Measurements from ENCODE around the gene APOBEC4.
"Not testable (repeated sequence)": the region's sequence is repeated elsewhere in the genome, so short reads cannot be mapped to it uniquely, and the experiment has no call there.

Gene APOBEC4

GRCh38 chr1:183685112-183685713 lies 32.1 kb upstream of the APOBEC4 start:
- TF ChIP-seq SPI1 (IDR thresholded peaks at IDR 0.05; ENCODE audit: borderline replicate concordance, low read depth) (no peak), REST (IDR thresholded peaks at IDR 0.05; ENCODE audit: insufficient replicate concordance, low read depth) (no peak), GABPA (IDR thresholded peaks at IDR 0.05; ENCODE audit: low read depth) (no peak), CTCF (IDR thresholded peaks at IDR 0.05; ENCODE audit: insufficient read depth, low read length) (peak; percentile 19)
- no peak overlapping the region for H3K4me3 ChIP-seq (replicated peaks; ENCODE audit: insufficient read depth, low read length)
- H3K27me3 ChIP-seq (ENCODE audit: insufficient read depth, poor library complexity, severe bottlenecking), result no peaks in the 10 kb centered on the region
- DNase-seq (ENCODE audit: low read depth in 1 of 2, low spot score in 1 of 2), result peak; percentile 20 to 41
- H3K27ac ChIP-seq (replicated peaks), result no peak overlapping the region

- DNase-seq (ENCODE audit: low read depth in 1 of 2, low spot score in 1 of 2); H3K4me3 ChIP-seq (replicated peaks; ENCODE audit: insufficient read depth, low read length); H3K27me3 ChIP-seq (ENCODE audit: insufficient read depth, poor library complexity, severe bottlenecking); H3K27ac ChIP-seq (replicated peaks): not testable (repeated sequence)
Measured at GRCh38 chr1:183679363-183679762, 26.2 kb upstream of the APOBEC4 start.

GRCh38 chr1:183678819-183679218 lies 25.7 kb upstream of the APOBEC4 start:
- TF ChIP-seq CTCF (IDR thresholded peaks at IDR 0.05; ENCODE audit: insufficient read depth, low read length) (no peak), GABPA (IDR thresholded peaks at IDR 0.05; ENCODE audit: low read depth) (no peak), POLR2AphosphoS5 (IDR thresholded peaks at IDR 0.05; ENCODE audit: low read depth) (no peak), SPI1 (IDR thresholded peaks at IDR 0.05; ENCODE audit: borderline replicate concordance, low read depth) (no peak), REST (IDR thresholded peaks at IDR 0.05; ENCODE audit: insufficient replicate concordance, low read depth) (no peak)
- no peak for DNase-seq (ENCODE audit: low read depth in 1 of 2, low spot score in 1 of 2)
- Histone ChIP-seq H3K4me3 (replicated peaks; ENCODE audit: insufficient read depth, low read length) (no peak overlapping the region), H3K27me3 (ENCODE audit: insufficient read depth, poor library complexity, severe bottlenecking) (peaks cover 8% of the 10 kb centered on the region), H3K27ac (replicated peaks) (no peak overlapping the region)

GRCh38 chr1:183676586-183677189 lies 23.6 kb upstream of the APOBEC4 start:
- TF ChIP-seq CTCF (IDR thresholded peaks at IDR 0.05; ENCODE audit: insufficient read depth, low read length) (no peak), REST (IDR thresholded peaks at IDR 0.05; ENCODE audit: insufficient replicate concordance, low read depth) (no peak), GABPA (IDR thresholded peaks at IDR 0.05; ENCODE audit: low read depth) (no peak), POLR2AphosphoS5 (IDR thresholded peaks at IDR 0.05; ENCODE audit: low read depth) (no peak), SPI1 (IDR thresholded peaks at IDR 0.05; ENCODE audit: borderline replicate concordance, low read depth) (no peak)
- peaks cover 8% of the 10 kb centered on the region for H3K27me3 ChIP-seq (ENCODE audit: insufficient read depth, poor library complexity, severe bottlenecking)
- no peak for DNase-seq (ENCODE audit: low read depth in 1 of 2, low spot score in 1 of 2)

More at GRCh38 chr1:183676586-183677189, 23.6 kb upstream of the APOBEC4 start:
- no peak overlapping the region for H3K27ac ChIP-seq (replicated peaks)
- no peak overlapping the region for H3K4me3 ChIP-seq (replicated peaks; ENCODE audit: insufficient read depth, low read length)
